Esophagus squamous epithelium (tissue), 5 donors: Measurements from ENCODE around the gene SPRR1B. TPM values are rescaled to one million over a fixed set of nuclear protein-coding genes. Genes with fewer than 3 reads are reported as not detected.
"Not testable (repeated sequence)": the region's sequence is repeated elsewhere in the genome, so short reads cannot be mapped to it uniquely, and the experiment has no call there.

Experiments used
- DNase-seq: peaks from one replicate; lab custom pipeline; 2025; lab: John Stamatoyannopoulos, UW
- H3K27ac ChIP-seq, 4 donors: fragments of 200-600 bp; sonication (generic); one replicate each; pipeline ENCODE4 v1.5.1; 2016 to 2019; ENCODE audit warnings: mild to moderate bottlenecking in 1 of 4
- H3K27me3 ChIP-seq, 4 donors: fragments of 200-600 bp; sonication (generic); 1 replicate in 3 of 4; 2 replicates in 1 of 4; pipeline versions ENCODE4 v1.5.1 to v1.6.0; 2017 to 2021; ENCODE audit warnings: antibody characterized with exemption in 1 of 4
- H3K36me3 ChIP-seq, 3 donors: fragments of 200-600 bp; sonication (generic); one replicate each; pipeline ENCODE4 v1.5.1; 2016 to 2019
- H3K4me1 ChIP-seq, 3 donors: fragments of 200-600 bp; sonication (generic); one replicate each; pipeline ENCODE4 v1.5.1; 2017 to 2019
- H3K4me3 ChIP-seq, 4 donors: fragments of 200-600 bp; sonication (generic); 1 replicate in 3 of 4; 2 replicates in 1 of 4; pipeline ENCODE4 v1.5.1; 2016 to 2019; ENCODE audit warnings: mild to moderate bottlenecking in 2 of 4, moderate library complexity in 1 of 4
- H3K9me3 ChIP-seq, 3 donors: fragments of 200-600 bp; sonication (generic); one replicate each; pipeline ENCODE4 v1.5.1; 2016 to 2019
- POLR2A ChIP-seq, 4 donors: fragments of 450-650 bp; IDR thresholded peaks; one replicate each; pipeline ENCODE4 v1.6.1; 2017; ENCODE audit warnings: antibody characterized with exemption in 4 of 4, mild to moderate bottlenecking in 4 of 4, moderate library complexity in 3 of 4
- WGBS, 2 donors: methylation state at CpG; one replicate each; pipeline ENCODE4 v1.1.5; 2018; 5-methylcytosine and 5-hydroxymethylcytosine counted together
- intact Hi-C: fragments of 100-400 bp; cut with DNase I; formaldehyde crosslinking; loops from one replicate; pipeline ENCODE4 v1.15.0; 2022
- total RNA-seq, 4 donors: library from RNA; depleted of rRNA; stranded (reverse); fragments of >200 nt; gene quantifications; one replicate each; pipeline ENCODE4 v1.1.0, GENCODE V29; 2016
- TF ChIP-seq, protein P1 (sequence below), 6 experiments: fragments of 450-650 bp in 4 of 6; fragments of 200-600 bp in 2 of 6; sonication (generic) in 2 of 6; IDR thresholded peaks; one replicate each; pipeline ENCODE4 v1.5.1; 2016 to 2019; ENCODE audit warnings: antibody characterized with exemption in 6 of 6, mild to moderate bottlenecking in 4 of 6, moderate library complexity in 4 of 6
- donor health status: DM: yes; HTN: yes; CAD: no.

SPRR1B gene
- total RNA-seq, 4 donors from 2014 or later, result 102 to 3,090 (median 871) TPM

DNA sequence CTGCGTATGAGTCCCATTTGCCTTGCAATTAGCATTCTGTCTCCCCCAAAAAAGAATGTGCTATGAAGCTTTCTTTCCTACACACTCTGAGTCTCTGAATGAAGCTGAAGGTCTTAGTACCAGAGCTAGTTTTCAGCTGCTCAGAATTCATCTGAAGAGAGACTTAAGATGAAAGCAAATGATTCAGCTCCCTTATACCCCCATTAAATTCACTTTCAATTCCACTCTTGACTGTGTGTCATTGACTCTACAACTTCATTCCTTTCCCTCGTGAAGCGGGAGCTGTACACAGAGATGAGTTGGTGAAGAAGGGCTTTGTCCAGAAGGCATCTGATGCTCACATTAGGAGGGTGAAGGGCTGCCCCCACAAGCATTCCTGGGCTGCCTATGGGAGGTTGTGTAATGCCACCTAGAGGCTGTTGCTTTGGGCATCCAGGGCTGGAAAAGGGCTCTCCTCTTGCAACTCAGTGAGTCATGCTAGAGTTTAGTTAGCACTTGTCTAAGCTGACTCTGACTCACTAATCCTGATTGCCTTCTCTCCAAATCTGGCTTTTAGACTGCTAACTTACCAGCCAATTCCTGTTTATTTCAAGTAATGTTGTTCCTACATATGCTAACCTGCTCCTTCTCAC is 1.8 kb downstream of the SPRR1B start:
- TF ChIP-seq POLR2A (IDR thresholded peaks at IDR 0.05), result no peak
- TF ChIP-seq, protein P1, sequence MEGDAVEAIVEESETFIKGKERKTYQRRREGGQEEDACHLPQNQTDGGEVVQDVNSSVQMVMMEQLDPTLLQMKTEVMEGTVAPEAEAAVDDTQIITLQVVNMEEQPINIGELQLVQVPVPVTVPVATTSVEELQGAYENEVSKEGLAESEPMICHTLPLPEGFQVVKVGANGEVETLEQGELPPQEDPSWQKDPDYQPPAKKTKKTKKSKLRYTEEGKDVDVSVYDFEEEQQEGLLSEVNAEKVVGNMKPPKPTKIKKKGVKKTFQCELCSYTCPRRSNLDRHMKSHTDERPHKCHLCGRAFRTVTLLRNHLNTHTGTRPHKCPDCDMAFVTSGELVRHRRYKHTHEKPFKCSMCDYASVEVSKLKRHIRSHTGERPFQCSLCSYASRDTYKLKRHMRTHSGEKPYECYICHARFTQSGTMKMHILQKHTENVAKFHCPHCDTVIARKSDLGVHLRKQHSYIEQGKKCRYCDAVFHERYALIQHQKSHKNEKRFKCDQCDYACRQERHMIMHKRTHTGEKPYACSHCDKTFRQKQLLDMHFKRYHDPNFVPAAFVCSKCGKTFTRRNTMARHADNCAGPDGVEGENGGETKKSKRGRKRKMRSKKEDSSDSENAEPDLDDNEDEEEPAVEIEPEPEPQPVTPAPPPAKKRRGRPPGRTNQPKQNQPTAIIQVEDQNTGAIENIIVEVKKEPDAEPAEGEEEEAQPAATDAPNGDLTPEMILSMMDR (IDR thresholded peaks at IDR 0.05), result peak in 5 of 6 experiments; percentile 24 to 62 (median 45)
- Histone ChIP-seq H3K4me3 (peak overlapping the region in 2 of 4 donors; percentile 24 to 41), H3K36me3 (no peaks in the 10 kb centered on the region), H3K27ac (peak overlapping the region; percentile 66 to 75 (median 69)), H3K27me3 (no peaks in the 10 kb centered on the region), H3K9me3 (no peaks in the 10 kb centered on the region), H3K4me1 (peaks cover 0 to 39% (median 4%) of the 10 kb centered on the region in 3 donors)
- DNase-seq, result no peak
- intact Hi-C loops, result no loop called here
- WGBS, 2 donors, result 18 to 53% methylated on average over 2 to 3 of the region's 3 CpGs

DNA sequence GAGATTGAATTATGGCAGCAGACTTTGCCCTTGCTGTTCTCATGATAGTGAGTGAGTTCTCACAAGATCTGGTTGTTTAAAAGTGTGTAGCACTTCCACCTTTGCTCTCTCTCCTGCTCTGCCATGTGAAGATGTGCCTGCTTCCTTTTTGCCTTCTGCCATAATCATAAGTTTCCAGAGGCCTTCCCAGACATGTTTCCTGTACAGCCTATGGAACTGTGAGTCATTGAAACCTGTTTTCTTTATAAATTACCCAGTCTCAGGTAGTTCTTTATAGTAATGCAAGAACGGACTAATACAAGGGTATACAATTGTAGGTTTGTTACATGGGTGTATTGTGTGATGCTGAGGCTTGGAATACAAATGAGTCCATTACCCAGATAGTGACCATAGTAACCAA is 4.2 kb downstream of the SPRR1B start:
- WGBS, 2 donors, result 42 to 57% methylated on average over 1 of the region's 1 CpG
- intact Hi-C loops, result no loop called here
- TF ChIP-seq POLR2A (IDR thresholded peaks at IDR 0.05), result no peak
- TF ChIP-seq, protein P1 (IDR thresholded peaks at IDR 0.05), result no peak
- H3K9me3 ChIP-seq, result no peaks in the 10 kb centered on the region
- H3K36me3 ChIP-seq, result no peaks in the 10 kb centered on the region
- no peak overlapping the region for H3K27ac ChIP-seq
- no peak for DNase-seq
- H3K4me1 ChIP-seq, result peaks cover 0 to 38% (median 4%) of the 10 kb centered on the region in 3 donors
- H3K4me3 ChIP-seq, result no peak overlapping the region
- H3K27me3 ChIP-seq, result no peaks in the 10 kb centered on the region

DNA sequence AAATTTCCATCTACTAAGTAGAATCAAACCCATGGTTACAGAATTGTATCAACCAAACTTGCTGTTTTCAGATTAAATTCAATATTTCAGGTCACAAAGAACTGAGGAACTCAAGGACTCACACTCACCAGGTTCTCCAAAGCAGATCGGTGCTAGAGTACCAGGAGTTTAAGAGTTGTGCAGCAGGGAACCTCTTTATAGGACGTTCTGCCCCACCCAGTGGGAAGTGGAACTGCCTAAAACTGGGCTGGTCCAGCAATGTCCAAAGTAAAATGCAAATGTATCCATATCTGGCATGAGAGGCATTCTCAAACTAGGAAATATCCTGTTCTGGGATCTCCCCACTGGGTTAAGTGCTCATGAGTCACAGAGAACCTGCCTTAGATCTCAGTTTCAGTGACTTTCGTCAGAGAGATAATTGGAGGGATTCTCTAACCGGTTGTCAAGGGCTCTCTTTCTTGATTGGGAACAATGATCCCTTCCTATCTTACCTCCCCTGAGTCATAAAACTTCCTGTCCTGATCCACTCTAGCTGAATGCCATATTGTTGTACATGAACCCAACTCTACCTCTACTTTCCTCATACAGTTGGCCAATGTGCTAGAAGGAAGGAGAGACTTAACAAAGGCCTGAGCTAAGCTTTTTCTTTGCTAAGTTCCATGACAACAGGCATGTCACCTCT is 10.1 kb downstream of the SPRR1B start, which contains the start of gene SPRR2D:
Gene SPRR2D, minus strand, starts transcription at position 171 of the 682 bp plus-strand sequence. CDS start 774 bp downstream, outside the sequence.
- no peaks in the 10 kb centered on the region for H3K4me1 ChIP-seq
- H3K27me3 ChIP-seq, result peaks cover 0 to 5% (median 0%) of the 10 kb centered on the region in 4 donors
- H3K9me3 ChIP-seq, result no peaks in the 10 kb centered on the region
- TF ChIP-seq, protein P1 (IDR thresholded peaks at IDR 0.05), result no peak
- TF ChIP-seq POLR2A (IDR thresholded peaks at IDR 0.05), result no peak
- no peaks in the 10 kb centered on the region for H3K36me3 ChIP-seq
- H3K4me3 ChIP-seq, result no peak within 1 kb of the TSS
- intact Hi-C loops, result no loop called here
- DNase-seq, result no peak
- peak within 1 kb of the TSS in 1 of 4 donors; percentile 6 for H3K27ac ChIP-seq
- 40 to 52% methylated on average over 4 of the region's 4 CpGs for WGBS, 2 donors

DNA sequence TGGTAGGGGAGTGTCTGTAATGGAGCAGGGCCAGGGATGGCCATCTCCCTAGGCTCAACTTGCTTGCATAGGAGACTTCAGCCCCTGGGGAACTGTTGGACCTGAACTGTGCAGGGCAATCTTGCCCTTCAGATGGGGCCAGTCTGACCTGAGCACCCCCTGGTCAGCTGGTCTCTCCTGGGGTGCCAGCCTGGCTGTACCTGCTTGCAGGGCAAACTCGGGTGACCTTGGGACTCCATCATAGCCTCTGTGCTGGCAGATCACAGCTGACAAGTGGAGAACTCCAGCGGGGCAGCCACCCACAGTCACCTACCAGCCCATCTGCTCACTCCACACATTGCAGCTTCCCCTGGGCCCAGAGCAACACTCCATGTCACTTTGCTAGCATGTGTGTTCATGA is 18.2 kb downstream of the SPRR1B start:
- no peak overlapping the region for H3K4me3 ChIP-seq
- H3K9me3 ChIP-seq, result no peaks in the 10 kb centered on the region
- no peaks in the 10 kb centered on the region for H3K36me3 ChIP-seq
- H3K4me1 ChIP-seq, result no peaks in the 10 kb centered on the region
- intact Hi-C loops, result no loop called here
- no peak for DNase-seq
- no peak overlapping the region for H3K27ac ChIP-seq
- 71 to 78% methylated on average over 1 to 2 of the region's 2 CpGs for WGBS, 2 donors
- H3K27me3 ChIP-seq, result no peaks in the 10 kb centered on the region
- TF ChIP-seq POLR2A (IDR thresholded peaks at IDR 0.05), result no peak
- TF ChIP-seq, protein P1 (IDR thresholded peaks at IDR 0.05), result no peak

DNA sequence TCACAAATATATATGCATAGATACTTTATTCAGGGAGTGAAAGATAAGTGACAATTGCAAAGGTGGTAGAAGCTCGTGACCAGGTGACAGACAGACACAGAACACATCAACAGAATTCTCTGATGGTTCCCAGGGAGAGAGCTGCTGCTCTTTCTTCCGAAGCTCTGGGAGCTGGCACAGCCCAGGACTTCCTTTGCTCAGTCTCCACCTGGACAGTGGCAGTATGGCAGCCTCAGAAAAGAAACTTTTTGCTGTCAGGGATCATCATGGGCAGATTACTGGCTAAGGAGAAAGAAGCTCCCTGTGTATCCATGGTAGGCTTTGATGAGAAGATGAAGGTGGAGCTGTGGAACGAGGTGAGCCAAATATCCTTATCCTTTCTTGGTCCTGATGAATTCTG is 25.1 kb downstream of the SPRR1B start:
- DNase-seq, H3K36me3 ChIP-seq, H3K4me1 ChIP-seq, H3K27me3 ChIP-seq, intact Hi-C loops, H3K9me3 ChIP-seq: not testable (repeated sequence)
- 41 to 42% methylated on average over 3 of the region's 3 CpGs for WGBS, 2 donors
- TF ChIP-seq, protein P1 (IDR thresholded peaks at IDR 0.05), result peak in 1 of 6 experiments; percentile 37
- H3K4me3 ChIP-seq, result peak overlapping the region in 1 of 4 donors; percentile 2
- H3K27ac ChIP-seq, result peak overlapping the region in 1 of 4 donors; percentile 54
